Embryonic facial prominence (tissue), 1 donor: ENCODE data around the gene SCAI.
"Not testable (repeated sequence)": the region's sequence is repeated elsewhere in the genome, so short reads cannot be mapped to it uniquely, and the experiment has no call there.

Experiments used
- DNase-seq: peaks from one replicate; pipeline ENCODE4 v3.0.0-alpha.2; 2016; ENCODE audit errors: extremely low spot score

Gene SCAI

GRCh38 chr9:124947727-124948391 lies 195.5 kb downstream of the SCAI start:
- no peak for DNase-seq

DNA sequence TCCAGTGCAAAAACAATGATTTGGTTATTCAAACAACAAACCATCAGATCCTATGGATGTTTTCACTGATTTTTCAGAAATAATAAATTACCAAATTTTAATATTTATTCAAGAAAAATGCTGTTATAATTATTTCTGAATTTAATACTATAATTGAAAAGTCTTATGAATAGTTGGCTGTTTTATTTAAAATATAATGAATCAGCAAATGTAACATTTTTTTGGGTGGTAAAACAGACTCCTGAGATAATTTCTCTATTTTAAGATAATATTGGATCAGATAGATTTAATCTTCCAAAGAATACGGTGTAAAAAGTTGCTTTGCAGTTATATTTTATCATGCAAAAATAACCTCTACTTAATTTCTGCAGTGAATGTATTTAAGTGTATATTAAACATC lies 197.2 kb downstream of the SCAI start:
- no peak for DNase-seq

GRCh38 chr9:124941679-124942561 lies 201.4 kb downstream of the SCAI start:
- DNase-seq: peak; percentile 12

DNA sequence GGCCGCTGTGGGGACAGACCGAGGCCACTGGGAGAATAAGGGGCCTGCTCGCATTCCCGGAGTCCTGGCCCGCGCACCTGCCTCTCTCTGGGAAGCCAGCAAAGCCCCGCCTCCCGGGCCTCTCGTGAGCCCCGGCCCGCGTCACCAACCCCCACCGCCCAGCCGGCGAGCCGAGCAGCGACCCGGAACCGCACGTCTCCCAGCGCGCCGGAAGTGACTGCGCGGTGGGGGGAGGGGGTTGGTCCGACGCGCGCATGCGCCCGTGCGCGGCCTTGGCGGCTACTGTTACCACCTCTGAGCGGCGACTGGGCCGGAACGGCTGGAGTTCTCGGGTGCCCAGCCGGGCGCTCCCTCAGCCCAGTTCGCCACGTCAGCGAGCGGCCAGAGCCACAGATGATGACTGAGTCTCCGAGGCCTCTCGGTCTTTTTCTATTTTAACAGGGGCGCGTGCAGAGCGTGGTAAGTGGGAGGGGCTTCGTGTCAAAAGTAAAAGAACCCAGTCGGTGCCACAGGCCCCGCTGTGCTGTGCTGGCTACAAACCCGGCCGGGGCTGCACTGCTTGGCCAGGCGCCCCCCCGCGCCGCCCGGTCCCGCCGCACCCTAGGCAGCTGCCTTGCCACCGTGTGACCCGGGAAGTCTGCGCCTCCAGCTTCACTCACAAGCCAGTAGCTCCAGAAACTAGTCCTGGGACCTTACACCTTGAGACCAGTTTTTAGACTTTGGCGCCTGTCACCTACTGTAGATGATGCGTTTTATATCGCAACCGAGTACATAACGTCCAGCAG lies 202.2 kb downstream of the SCAI start, which contains the start of gene GOLGA1:
Gene GOLGA1, minus strand, starts transcription at position 190 of the 785 bp plus-strand sequence. CDS start 2,372 bp downstream, outside the sequence.
- peak; percentile 88 for DNase-seq

DNA sequence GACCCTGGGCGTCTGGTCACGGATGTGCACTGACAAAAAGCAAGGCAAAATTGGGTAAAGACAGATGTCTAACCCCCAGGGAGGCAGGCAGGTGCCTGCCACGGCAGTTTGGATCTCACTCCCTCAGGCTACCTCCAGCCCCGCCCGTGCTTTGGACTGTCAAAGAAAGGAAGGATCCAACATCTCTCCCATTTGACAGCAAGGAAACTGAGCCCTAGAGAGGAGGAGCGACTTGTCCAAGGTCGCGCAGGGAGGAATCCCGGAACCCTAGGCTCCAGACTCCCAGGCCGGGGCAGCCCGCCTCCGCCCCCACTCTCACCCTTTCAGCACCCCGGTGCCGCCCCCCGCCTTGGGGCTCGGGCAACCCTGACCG lies 202.8 kb downstream of the SCAI start:
- no peak for DNase-seq

- DNase-seq: no peak
Measured at GRCh38 chr9:124939944-124940343, 203.4 kb downstream of the SCAI start.

GRCh38 chr9:124934290-124934689 lies 209.0 kb downstream of the SCAI start:
- DNase-seq: no peak

DNA sequence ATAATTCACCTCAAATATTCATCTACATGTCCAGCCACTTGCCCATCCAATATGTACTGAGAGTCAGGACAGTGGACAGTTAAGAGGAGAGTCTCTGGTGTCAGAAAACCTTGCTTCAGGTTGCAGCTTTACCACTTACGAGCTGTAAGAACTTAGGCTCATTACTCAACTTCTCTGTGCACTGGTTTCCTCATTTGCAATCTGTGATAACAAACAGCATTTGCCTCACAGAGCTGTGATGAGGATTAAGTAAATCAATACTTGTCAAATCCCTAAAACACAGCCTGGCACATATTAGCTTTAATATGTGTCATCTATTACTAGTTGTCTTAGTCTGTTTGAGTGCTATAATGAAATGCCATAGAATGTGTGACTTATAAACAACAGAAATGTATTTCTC lies 211.0 kb downstream of the SCAI start:
- no peak for DNase-seq

DNA sequence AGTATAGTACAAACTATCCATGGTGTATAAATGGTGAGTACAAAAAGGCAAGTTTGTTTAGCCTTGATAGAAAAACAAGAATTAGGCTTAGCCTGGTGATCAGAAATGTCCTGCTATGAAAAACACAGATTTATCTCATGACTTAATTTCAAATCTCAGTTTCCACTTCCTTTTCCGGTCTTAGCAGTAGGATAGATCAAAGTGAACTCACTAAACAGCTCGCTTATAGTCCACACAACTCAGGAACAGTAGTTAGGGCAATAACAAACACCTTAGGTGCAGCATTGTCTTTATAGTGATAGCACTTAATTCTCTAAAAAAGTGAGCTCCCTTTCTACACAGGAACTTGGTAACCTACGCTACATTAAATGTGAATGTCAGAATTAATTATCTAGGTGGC lies 213.9 kb downstream of the SCAI start:
- DNase-seq: no peak

DNA sequence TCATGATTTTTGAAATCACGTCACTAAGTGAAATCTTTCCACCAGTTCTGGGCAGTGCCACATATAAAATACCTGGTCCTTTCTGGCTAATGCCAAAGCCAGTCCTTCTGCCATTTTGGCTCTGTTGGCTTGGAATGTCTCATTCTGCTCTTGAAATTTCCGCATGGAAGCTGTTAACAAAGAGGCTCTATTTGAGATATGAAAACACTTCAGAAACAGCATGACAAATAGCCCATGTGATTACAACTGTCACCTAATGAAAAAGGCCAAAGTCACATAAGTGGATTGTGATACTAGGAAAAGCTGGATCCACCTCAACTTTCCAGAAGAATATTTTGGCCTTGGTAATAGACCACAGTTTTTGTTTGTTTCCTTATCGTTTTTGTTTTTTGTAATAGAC lies 215.2 kb downstream of the SCAI start:
- no peak for DNase-seq

- DNase-seq: not testable (repeated sequence)
Measured at GRCh38 chr9:124920394-124920793, 222.9 kb downstream of the SCAI start.

DNA sequence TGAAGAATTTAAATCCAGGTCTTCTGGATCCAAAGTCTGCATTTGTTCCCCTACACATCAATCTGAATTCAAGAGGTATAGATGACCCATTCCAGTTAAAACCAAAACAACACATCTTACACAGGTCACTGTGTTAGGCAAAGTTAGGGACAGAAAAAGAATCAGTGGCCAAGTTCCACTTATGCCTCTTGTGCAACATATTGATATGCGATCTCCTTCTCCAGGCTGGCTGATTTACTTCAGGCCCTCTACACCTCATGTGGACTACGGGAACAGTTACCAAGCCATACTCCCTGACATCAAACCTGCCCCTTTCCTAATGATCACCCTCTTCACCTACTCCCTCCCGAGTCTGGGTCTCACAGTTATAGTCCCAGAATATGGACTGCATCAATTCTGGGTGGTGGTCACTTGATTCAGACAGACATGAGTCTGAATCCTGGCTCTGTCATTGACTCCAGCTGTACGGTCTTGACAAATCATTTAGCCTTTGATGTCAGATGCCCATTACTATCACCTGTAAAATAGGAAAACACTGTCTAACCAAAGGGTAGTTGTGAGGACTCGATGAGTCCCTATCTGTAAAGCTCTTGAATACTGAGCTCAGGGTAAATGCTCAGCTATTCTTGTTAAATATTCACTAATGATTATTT lies 228.4 kb downstream of the SCAI start:
- DNase-seq: no peak

DNA sequence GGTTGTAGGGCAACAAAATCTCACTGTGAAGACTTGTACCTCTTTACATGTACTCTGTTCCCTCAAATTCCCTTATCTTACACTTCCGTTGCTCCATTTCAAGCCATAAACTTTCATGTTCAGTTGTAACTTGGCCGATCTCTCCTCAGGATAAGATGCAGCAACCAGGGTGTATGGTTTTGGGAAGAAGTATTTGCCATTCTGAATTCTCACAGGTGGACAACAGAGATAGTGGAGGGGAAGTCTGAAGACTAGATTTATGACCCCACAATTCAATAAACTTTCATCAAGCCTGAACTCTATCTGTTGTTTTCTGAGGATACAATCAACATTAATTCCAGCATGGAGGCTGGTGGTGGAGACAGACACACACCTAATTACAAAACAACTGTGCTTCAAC lies 229.9 kb downstream of the SCAI start:
- no peak for DNase-seq

DNA sequence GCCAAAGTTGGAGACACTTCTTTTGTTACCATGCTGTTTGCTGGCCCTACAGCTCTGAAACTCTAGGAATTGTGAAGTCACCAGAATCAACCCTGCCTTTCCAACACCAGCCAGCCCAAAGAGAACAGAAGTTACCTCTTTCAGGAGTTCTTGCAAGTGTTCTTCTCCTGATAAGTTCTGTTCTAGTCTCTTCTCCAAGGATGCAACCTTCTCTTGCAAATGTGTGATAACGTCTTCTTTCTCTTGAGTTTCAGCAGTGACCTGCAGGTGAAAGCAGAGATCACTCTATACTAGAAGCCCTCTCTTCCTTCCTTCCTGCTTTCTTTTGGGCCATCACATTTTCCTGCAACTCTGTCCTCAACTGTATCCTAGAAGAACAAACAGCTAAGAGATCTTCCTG lies 231.6 kb downstream of the SCAI start:
- DNase-seq: no peak

DNA sequence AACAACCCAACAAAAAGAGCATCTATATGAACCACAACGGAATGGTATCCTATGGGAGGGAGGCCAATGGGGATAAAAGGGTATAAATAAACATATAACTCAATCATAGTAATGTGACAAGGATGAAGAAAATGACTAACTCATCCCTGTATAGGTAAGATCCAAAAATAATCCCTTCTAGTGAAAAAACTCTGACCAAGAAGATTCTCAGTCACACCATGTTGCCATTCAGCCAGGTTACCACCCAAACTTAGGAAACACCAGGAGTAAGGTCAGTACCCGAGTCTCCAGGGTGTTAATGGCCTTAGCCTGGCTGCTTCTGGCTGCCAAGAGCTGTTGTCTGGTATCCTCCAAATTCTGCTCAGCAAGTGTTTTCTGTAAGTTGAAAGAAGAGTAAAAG lies 235.2 kb downstream of the SCAI start:
- DNase-seq: no peak

- DNase-seq: no peak
Measured at GRCh38 chr9:124906966-124907365, 236.4 kb downstream of the SCAI start.

DNA sequence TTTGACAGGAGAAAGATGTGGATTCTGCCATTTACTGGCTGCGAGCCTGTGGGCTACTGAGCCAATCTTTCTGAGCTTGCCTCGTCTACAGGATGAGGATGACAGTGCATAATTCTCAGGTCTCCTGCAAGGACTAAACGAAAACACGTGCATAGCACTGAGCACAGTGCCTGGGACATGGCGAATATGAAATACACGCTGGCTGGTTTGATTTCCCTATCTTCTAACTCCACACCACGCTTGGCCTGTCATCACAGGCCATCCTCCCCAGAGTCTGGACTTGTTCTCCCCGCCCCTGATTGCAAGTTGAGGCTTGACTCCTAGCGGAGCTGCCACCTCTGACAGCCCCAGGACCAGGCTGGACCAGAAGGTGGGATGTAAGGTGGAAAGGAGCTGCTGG lies 243.5 kb downstream of the SCAI start:
- DNase-seq: no peak

- DNase-seq: no peak
Measured at GRCh38 chr9:124897570-124898460, 245.5 kb downstream of the SCAI start.

DNA sequence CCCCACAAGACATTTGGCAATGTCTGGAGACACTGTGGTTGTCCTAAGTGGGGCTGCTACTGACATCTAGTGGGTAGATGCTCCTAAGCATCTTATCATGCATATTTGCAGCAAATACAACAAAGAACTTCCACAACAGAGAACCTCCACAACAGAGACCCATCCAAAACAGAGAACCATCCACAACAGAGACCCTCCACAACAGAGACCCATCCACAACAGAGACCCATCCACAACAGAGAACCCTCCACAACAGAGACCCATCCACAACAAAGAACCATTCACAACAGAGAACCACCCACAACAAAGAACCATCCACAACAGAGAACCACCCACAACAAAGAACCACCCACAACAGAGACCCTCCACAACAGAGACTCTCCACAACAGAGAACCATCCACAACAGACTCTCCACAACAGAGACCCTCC lies 248.6 kb downstream of the SCAI start:
- no peak for DNase-seq

DNA sequence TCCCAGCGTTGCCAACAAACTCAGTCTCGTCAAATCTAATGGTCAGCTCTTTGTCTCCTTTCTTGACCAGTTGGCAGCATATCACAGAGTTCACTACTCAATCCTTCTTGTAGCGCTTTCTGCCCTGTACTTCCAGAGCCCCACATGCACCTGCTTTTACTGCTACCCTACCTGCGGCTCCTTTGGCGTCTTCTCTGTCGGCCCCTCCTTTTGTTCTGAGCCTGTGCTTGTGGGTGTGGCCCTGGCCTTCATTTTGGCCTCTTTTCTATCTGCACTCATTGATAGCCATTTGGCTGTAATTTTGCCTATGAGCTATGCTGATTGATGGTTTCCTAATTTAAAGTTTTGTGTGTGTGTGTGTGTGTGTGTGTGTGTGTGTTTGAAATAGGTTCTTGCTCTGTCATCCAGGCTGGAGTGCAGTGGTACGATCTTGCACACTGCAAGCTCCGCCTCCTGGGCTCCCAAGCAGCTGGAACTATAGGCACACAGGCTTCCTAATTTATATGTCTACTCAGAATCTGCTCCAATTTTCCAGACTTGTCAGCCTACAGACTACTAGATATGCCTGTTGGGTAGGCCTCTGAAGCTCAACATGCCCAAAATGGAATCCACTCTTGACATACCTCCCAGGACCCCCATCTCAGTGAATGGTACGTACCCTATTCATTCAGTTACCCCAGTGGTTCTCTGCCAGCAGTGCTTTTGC lies 249.1 kb downstream of the SCAI start:
- no peak for DNase-seq
